GM19099 (cell line): ENCODE results near the gene PACRGL.

Experiments
- POLR2A ChIP-seq: IDR thresholded peaks from 3 replicates; pipeline ENCODE4 v1.6.1; 2011; ENCODE audit warnings: low read depth; ENCODE audit not compliant: insufficient read length; ENCODE audit errors: extremely low read depth

Gene PACRGL

GRCh38 chr4:20700007-20700761 lies at the start of gene PACRGL:
TSS of gene PACRGL (plus strand) at chr4:20700458. CDS start at chr4:20704482, 4,024 bp downstream.
- peak; percentile 65 for TF ChIP-seq POLR2A

GRCh38 chr4:20652226-20652885 lies 47.9 kb upstream of the PACRGL start:
- no peak for TF ChIP-seq POLR2A

DNA sequence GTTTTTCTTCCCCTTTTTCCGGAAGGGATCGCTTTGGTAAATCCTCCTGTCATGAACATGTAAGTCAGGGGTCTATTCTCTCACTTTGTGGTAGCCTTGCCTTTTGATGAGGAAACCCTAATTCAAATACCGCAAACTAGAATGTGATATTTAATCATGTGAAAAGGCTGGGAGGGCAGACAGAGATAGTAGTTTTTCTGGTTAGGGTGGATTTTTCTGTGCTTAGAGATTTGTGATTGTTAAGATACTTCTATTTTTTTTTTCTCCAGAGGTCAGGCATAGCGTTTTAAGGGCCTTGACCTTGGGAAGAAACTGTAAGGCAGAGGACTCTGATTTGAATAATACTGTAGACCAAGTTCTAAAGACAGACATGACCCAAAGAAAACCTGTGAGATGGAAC lies 41.8 kb upstream of the PACRGL start:
- TF ChIP-seq POLR2A, result no peak

- no peak for TF ChIP-seq POLR2A
These were observed 37.4 kb upstream of the PACRGL start for GRCh38 chr4:20662851-20663250.

DNA sequence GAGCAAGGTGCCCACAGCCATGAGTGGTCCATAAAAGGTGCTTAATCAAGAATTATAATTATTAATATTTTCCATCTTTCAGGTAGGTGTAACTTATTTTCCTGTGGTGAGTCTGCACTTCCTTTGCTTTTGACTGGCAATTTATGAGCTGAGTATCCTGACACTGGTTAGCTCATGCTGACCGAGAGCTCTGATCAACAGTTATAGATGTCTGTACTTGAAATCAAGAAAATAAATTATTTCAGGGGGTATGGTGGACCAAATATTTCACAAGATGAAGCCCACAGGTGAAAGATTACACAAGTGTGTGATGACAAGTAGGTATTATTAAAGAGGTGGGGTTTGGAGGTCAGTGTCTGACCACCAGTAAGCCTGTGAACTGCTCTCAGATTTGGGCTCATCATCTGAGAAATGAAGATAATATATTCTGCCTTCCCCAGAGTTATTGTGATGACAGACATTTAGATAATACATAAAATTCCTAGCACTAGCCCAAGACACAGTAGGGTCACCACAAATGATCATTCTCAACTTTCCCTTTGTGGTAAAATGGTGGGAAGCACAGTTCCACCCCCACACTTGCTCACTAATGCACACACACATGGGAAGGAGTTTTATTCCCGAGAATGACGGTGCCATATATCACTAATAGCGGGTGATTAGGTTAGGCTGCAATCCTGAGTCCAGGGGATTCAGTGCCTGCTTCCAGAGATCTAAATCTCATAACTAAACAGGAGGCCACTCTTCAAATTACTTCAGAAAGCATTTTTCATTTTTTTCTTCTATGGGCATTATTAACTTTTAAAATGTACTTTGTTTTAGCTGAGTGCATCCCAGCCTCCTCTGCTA lies 34.0 kb upstream of the PACRGL start:
- no peak for TF ChIP-seq POLR2A

DNA sequence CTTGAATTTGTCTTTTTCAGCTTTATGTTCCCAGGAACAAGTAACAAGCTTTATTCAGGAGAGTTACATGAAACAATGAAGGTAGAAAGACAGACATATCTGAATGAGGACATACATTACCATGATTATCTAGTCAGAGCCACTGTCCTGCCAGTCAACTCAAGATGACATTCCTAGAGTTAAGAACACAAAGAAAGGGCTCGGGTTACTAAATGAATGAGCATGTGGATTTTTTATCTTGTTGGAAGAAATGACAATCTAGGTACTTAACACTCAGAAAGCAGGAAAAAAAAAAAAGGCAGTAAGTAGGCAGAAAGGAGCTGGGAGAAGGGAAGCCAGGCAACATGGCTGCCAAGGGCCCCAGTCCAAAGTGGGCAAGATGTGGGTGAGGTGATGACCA lies 28.0 kb upstream of the PACRGL start:
- TF ChIP-seq POLR2A, result no peak

DNA sequence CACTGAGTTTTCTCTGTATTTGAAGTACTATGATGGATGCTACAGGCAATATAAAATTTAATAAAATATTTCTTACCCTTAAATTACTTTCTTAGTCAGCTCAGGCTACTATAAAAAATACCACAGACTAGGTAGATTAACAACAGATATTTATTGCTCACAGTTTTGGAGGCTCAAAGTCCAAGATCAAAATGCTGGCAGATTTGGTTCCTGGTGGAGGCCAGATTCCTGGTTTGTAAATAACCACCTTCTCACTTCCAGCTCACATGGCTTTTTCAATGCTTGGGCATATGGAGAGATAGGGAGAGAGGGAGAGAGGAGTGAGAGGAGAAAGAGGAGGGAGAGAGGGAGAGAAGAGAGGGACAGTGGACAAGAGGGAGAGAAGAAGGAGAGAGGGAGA lies 24.5 kb upstream of the PACRGL start:
- TF ChIP-seq POLR2A, result no peak

- no peak for TF ChIP-seq POLR2A
These were observed 23.6 kb upstream of the PACRGL start for GRCh38 chr4:20676501-20677197.

- no peak for TF ChIP-seq POLR2A
These were observed 21.9 kb upstream of the PACRGL start for GRCh38 chr4:20678400-20678799.

GRCh38 chr4:20679951-20680350 lies 20.3 kb upstream of the PACRGL start:
- no peak for TF ChIP-seq POLR2A

- TF ChIP-seq POLR2A, result no peak
These were observed 19.5 kb upstream of the PACRGL start for GRCh38 chr4:20680736-20681135.

- TF ChIP-seq POLR2A, result no peak
These were observed 19.0 kb upstream of the PACRGL start for GRCh38 chr4:20681271-20681670.

DNA sequence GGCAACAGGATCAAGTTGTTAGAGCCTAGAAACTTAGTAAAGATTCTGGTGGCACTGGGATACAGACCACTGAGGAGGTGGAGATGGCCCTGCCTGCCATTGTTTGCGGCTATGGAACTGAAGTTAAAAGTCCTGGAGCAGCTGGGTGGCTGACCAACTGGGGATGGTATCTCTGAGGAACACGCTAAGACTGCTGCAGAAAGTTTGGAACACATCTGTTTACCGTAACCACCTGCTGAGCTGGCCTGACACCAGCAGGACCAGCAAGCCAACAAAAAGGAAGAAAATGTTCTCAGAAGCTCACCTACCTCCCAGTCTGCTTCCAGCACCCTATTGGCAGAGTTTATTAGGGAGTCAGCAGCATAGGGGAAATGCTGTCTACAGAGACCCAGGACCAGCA lies 17.4 kb upstream of the PACRGL start:
- no peak for TF ChIP-seq POLR2A

GRCh38 chr4:20683766-20684165 lies 16.5 kb upstream of the PACRGL start:
- no peak for TF ChIP-seq POLR2A

DNA sequence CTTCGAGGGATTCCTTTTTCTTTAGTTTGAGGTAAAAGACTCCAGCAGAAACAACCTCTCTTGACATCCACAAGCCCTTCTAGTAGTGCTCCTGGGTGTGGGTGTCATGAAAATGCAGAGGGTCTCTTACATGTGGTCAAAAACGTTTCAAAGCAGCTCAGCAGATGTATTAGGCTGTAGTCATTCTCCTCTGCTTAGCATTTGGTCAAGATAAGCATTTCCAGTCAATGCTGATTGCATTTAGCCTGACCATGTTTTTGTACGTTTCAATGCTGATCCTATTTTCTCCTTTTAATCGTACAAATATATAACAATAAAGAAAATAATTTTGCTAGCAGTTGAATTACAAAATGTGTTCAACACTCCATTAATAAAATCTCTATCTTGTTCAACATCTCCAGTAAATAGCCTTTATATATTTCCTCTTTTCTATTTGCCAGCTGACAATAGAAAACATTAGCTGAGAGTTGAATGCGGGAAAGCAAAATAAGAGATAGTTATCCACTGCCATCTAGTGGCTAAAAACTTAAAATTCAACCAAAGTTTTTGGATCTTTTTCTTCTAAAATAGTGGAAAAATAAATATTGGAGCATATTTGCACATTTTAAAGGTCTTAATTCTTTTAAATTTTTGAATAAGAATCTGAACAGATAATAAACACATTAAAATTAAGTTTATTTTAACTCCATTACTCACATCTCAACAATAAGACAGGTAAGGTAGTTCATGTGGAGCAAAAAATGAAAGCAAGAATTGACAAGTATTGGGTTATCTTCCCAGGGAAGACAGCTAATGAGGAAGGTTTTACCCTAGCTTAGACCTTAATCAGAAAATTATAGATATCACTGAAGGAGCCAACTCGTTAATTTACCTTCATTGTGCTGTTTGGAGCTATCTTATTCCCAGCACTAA lies 15.2 kb upstream of the PACRGL start:
- no peak for TF ChIP-seq POLR2A

DNA sequence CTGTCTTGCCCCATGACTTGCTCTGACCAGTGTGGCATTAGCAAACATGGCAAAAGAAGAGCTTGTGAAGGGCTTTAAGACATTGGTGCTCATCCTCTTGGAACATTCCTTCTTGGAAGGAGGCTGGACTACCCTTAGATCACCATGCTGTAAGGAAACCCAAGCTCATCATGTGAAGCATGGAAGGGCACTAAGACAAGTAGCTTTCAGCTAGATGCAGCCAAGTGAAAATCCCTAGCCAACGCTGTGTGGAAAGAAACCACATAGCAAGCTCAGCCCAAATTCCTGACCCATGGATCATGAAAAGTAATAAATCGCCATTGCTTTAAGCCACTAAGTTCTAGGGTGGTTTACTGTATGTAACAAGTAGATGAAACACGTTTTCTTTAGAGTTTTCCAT lies 12.4 kb upstream of the PACRGL start:
- no peak for TF ChIP-seq POLR2A
